ENCODE measurements around the gene ADARB1.

DNA sequence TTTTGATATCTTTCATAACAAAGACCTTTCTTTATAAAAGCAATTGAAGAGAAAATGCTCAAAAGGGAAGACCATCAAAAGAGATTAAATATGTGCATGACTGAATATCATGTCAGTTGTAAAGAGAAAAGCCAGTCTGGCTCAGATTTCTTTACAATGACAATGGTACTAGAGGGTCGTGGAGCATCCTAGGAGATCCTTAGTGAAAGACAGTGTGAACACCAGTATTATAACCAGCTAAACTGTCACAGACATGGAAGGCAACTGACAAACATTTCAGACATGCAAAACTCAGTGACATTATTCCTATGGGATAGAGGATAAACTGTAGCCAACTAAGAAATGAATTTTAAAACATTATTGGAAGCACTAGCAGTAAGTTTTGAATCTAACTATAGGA lies 27.1 kb upstream of the ADARB1 start:
- TF ChIP-seq, protein P1, sequence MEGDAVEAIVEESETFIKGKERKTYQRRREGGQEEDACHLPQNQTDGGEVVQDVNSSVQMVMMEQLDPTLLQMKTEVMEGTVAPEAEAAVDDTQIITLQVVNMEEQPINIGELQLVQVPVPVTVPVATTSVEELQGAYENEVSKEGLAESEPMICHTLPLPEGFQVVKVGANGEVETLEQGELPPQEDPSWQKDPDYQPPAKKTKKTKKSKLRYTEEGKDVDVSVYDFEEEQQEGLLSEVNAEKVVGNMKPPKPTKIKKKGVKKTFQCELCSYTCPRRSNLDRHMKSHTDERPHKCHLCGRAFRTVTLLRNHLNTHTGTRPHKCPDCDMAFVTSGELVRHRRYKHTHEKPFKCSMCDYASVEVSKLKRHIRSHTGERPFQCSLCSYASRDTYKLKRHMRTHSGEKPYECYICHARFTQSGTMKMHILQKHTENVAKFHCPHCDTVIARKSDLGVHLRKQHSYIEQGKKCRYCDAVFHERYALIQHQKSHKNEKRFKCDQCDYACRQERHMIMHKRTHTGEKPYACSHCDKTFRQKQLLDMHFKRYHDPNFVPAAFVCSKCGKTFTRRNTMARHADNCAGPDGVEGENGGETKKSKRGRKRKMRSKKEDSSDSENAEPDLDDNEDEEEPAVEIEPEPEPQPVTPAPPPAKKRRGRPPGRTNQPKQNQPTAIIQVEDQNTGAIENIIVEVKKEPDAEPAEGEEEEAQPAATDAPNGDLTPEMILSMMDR (conservative IDR thresholded peaks at IDR 0.05; ENCODE audit: low read depth, low read length): no peak
- TF ChIP-seq EZH2 (IDR thresholded peaks at IDR 0.05; ENCODE audit: low read length, unreplicated experiment) (no peak), EZH2phosphoT487 (IDR thresholded peaks at IDR 0.05; ENCODE audit: borderline replicate concordance, low read length) (no peak)

All from PC-3 (cell line).